IPS DF 6.9 (cell line): ENCODE data around the gene KIAA1671.

Experiments
- DNase-seq: peaks from one replicate; pipeline ENCODE4 v3.0.0-alpha.2; 2013; ENCODE audit warnings: low read depth, low spot score
- H3K27ac ChIP-seq: one replicate; pipeline ENCODE4 v1.5.1; 2013; ENCODE audit warnings: low read length, control low read depth
- H3K27me3 ChIP-seq: 2 replicates; pipeline ENCODE4 v1.6.1; 2013; ENCODE audit warnings: mild to moderate bottlenecking, low read length; ENCODE audit not compliant: control insufficient read depth, insufficient read depth
- H3K36me3 ChIP-seq: 2 replicates; pipeline ENCODE4 v1.6.1; 2013; ENCODE audit warnings: low read length; ENCODE audit not compliant: control insufficient read depth, insufficient read depth
- H3K4me1 ChIP-seq: 2 replicates; pipeline ENCODE4 v1.6.1; 2013; ENCODE audit warnings: low read length; ENCODE audit not compliant: control insufficient read depth, insufficient read depth
- H3K4me3 ChIP-seq: 2 replicates; pipeline ENCODE4 v1.5.1; 2013; ENCODE audit warnings: mild to moderate bottlenecking, low read length
- H3K9me3 ChIP-seq: 2 replicates; pipeline ENCODE4 v1.6.1; 2013; ENCODE audit warnings: low read length, inconsistent platforms; ENCODE audit not compliant: control insufficient read depth, insufficient read depth
- WGBS: extraction: QIAGEN DNeasy Blood & Tissue Kit; methylation state at CpG from one replicate; pipeline ENCODE4 v1.1.7; 2013; ENCODE audit warnings: mixed read lengths, missing lambda C conversion rate; ENCODE audit not compliant: insufficient read length, insufficient coverage; 5-methylcytosine and 5-hydroxymethylcytosine counted together

KIAA1671 gene

GRCh38 chr22:25054943-25055511 lies 102.5 kb downstream of the KIAA1671 start:
- no peak for DNase-seq
- Histone ChIP-seq H3K4me3 (no peak overlapping the region), H3K27ac (no peak overlapping the region), H3K36me3 (peaks cover 4% of the 10 kb centered on the region; the same call in 1 of the 2 replicates), H3K9me3 (no peaks in the 10 kb centered on the region; the same call in 1 of the 2 replicates), H3K4me1 (peaks cover 3% of the 10 kb centered on the region; the same call in 1 of the 2 replicates), H3K27me3 (no peaks in the 10 kb centered on the region)
- no CpG with 5 or more reads among the region's 9 CpGs for WGBS

GRCh38 chr22:25057013-25057881 lies 104.7 kb downstream of the KIAA1671 start:
- H3K27me3 ChIP-seq: no peaks in the 10 kb centered on the region
- H3K4me3 ChIP-seq: no peak overlapping the region
- H3K9me3 ChIP-seq: no peaks in the 10 kb centered on the region
- peak; percentile 48 for DNase-seq
- no peak overlapping the region for H3K27ac ChIP-seq
- H3K4me1 ChIP-seq: peaks cover 4% of the 10 kb centered on the region
- no CpG with 5 or more reads among the region's 23 CpGs for WGBS
- no peaks in the 10 kb centered on the region for H3K36me3 ChIP-seq

- H3K36me3 ChIP-seq: no peaks in the 10 kb centered on the region
- no peak overlapping the region for H3K4me3 ChIP-seq
- no peak overlapping the region for H3K27ac ChIP-seq
- no peak for DNase-seq
- peaks cover 6% of the 10 kb centered on the region for H3K4me1 ChIP-seq
- no peaks in the 10 kb centered on the region for H3K9me3 ChIP-seq
- no peaks in the 10 kb centered on the region for H3K27me3 ChIP-seq
- no CpG with 5 or more reads among the region's 5 CpGs for WGBS
Observed at GRCh38 chr22:25059438-25059837, 106.9 kb downstream of the KIAA1671 start.

- no peak for DNase-seq
Observed at GRCh38 chr22:25060522-25061071, 108.1 kb downstream of the KIAA1671 start.

GRCh38 chr22:25061134-25061533 lies 108.6 kb downstream of the KIAA1671 start:
- H3K36me3 ChIP-seq: no peaks in the 10 kb centered on the region
- H3K9me3 ChIP-seq: no peaks in the 10 kb centered on the region; the same call in 1 of the 2 replicates
- no peaks in the 10 kb centered on the region for H3K27me3 ChIP-seq
- H3K4me3 ChIP-seq: no peak overlapping the region
- whole genome bisulfite sequencing: 100% methylated on average over 2 of the region's 5 CpGs
- no peak overlapping the region for H3K27ac ChIP-seq
- no peak for DNase-seq
- H3K4me1 ChIP-seq: peaks cover 6% of the 10 kb centered on the region

More at GRCh38 chr22:25060522-25061071, 108.1 kb downstream of the KIAA1671 start:
- H3K4me1 ChIP-seq: peaks cover 6% of the 10 kb centered on the region
- WGBS: no CpG with 5 or more reads among the region's 10 CpGs
- H3K27me3 ChIP-seq: no peaks in the 10 kb centered on the region
- no peaks in the 10 kb centered on the region for H3K36me3 ChIP-seq
- H3K9me3 ChIP-seq: no peaks in the 10 kb centered on the region; the same call in 1 of the 2 replicates
- H3K27ac ChIP-seq: no peak overlapping the region
- H3K4me3 ChIP-seq: no peak overlapping the region

GRCh38 chr22:25061605-25062376 lies 109.3 kb downstream of the KIAA1671 start:
- H3K4me3 ChIP-seq: no peak overlapping the region
- WGBS: no CpG with 5 or more reads among the region's 8 CpGs
- peaks cover 6% of the 10 kb centered on the region for H3K4me1 ChIP-seq
- H3K27me3 ChIP-seq: no peaks in the 10 kb centered on the region
- no peak for DNase-seq
- no peaks in the 10 kb centered on the region; the same call in 1 of the 2 replicates for H3K9me3 ChIP-seq
- no peak overlapping the region for H3K27ac ChIP-seq
- no peaks in the 10 kb centered on the region for H3K36me3 ChIP-seq

- Histone ChIP-seq H3K4me3 (no peak overlapping the region), H3K27ac (no peak overlapping the region), H3K36me3 (no peaks in the 10 kb centered on the region), H3K9me3 (no peaks in the 10 kb centered on the region; the same call in 1 of the 2 replicates), H3K27me3 (no peaks in the 10 kb centered on the region), H3K4me1 (peaks cover 4% of the 10 kb centered on the region; the same call in 1 of the 2 replicates)
- DNase-seq: no peak
- WGBS: no CpG with 5 or more reads among the region's 16 CpGs
Observed at GRCh38 chr22:25062386-25063085, 110.0 kb downstream of the KIAA1671 start.

- H3K27me3 ChIP-seq: no peaks in the 10 kb centered on the region
- no peaks in the 10 kb centered on the region; the same call in 1 of the 2 replicates for H3K9me3 ChIP-seq
- no CpG with 5 or more reads among the region's 16 CpGs for WGBS
- DNase-seq: no peak
- H3K4me3 ChIP-seq: no peak overlapping the region
- H3K4me1 ChIP-seq: peaks cover 5% of the 10 kb centered on the region
- H3K36me3 ChIP-seq: no peaks in the 10 kb centered on the region
- H3K27ac ChIP-seq: no peak overlapping the region
Observed at GRCh38 chr22:25064894-25065560, 112.5 kb downstream of the KIAA1671 start.

GRCh38 chr22:25066861-25067435 lies 114.4 kb downstream of the KIAA1671 start:
- Histone ChIP-seq H3K36me3 (no peaks in the 10 kb centered on the region), H3K4me1 (peaks cover 4% of the 10 kb centered on the region), H3K4me3 (no peak overlapping the region), H3K27me3 (no peaks in the 10 kb centered on the region), H3K9me3 (no peaks in the 10 kb centered on the region; the same call in 1 of the 2 replicates), H3K27ac (no peak overlapping the region)
- no CpG with 5 or more reads among the region's 15 CpGs for WGBS
- DNase-seq: no peak
